Endothelial cell of umbilical vein (primary cell): ENCODE measurements around the gene GABRB2.

ENCODE experiments used
- CTCF ChIP-seq, 2 donors: IDR thresholded peaks; 1 replicate in 1 of 2; 2 replicates in 1 of 2; pipeline ENCODE4 v1.5.1; 2011; ENCODE audit warnings: low read length in 2 of 2, mild to moderate bottlenecking in 2 of 2, moderate library complexity in 2 of 2, control low read depth in 1 of 2, inconsistent platforms in 1 of 2, low read depth in 1 of 2; ENCODE audit not compliant: insufficient read depth in 1 of 2; ENCODE audit errors: extremely low read depth in 1 of 2
- EZH2 ChIP-seq: IDR thresholded peaks from 2 replicates; pipeline ENCODE4 v1.6.1; 2012; ENCODE audit warnings: borderline replicate concordance, low read depth, mild to moderate bottlenecking, moderate library complexity, low read length, inconsistent platforms; ENCODE audit not compliant: severe bottlenecking
- JUN ChIP-seq: IDR thresholded peaks from 2 replicates; pipeline ENCODE4 v1.6.1; 2011; ENCODE audit warnings: borderline replicate concordance, low read depth; ENCODE audit not compliant: insufficient read length, insufficient read depth
- POLR2A ChIP-seq: IDR thresholded peaks from 2 replicates; pipeline ENCODE4 v1.6.1; 2012; ENCODE audit warnings: low read depth, mild to moderate bottlenecking, control low read depth, low read length
- POLR2AphosphoS5 ChIP-seq: IDR thresholded peaks from 2 replicates; pipeline ENCODE4 v1.6.1; 2012; ENCODE audit warnings: low read depth, mild to moderate bottlenecking, control low read depth, low read length, moderate library complexity; ENCODE audit not compliant: insufficient read depth
- TF ChIP-seq, protein P1 (sequence below): IDR thresholded peaks from 2 replicates; pipeline ENCODE4 v1.6.1; 2011; ENCODE audit not compliant: insufficient read depth, insufficient read length

- TF ChIP-seq POLR2A, result no peak
- TF ChIP-seq CTCF (IDR thresholded peaks at IDR 0.05; ENCODE audit: extremely low read depth in 1 of 2, insufficient read depth in 1 of 2, low read depth in 1 of 2, low read length in 2 of 2), result no peak
- no peak for TF ChIP-seq EZH2
- no peak for TF ChIP-seq POLR2AphosphoS5
- TF ChIP-seq, protein P1, sequence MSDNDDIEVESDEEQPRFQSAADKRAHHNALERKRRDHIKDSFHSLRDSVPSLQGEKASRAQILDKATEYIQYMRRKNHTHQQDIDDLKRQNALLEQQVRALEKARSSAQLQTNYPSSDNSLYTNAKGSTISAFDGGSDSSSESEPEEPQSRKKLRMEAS, result no peak
- no peak for TF ChIP-seq JUN
Observed at GRCh38 chr5:161287436-161287835, 259.1 kb downstream of the GABRB2 start.
